Right forelimb (tissue), 1 donor: ENCODE data around the gene DTNA.
"Not testable (repeated sequence)": the region's sequence is repeated elsewhere in the genome, so short reads cannot be mapped to it uniquely, and the experiment has no call there.

Experiments used
- DNase-seq: peaks from one replicate; pipeline ENCODE4 v3.0.0-alpha.2; 2018

The DTNA gene

DNA sequence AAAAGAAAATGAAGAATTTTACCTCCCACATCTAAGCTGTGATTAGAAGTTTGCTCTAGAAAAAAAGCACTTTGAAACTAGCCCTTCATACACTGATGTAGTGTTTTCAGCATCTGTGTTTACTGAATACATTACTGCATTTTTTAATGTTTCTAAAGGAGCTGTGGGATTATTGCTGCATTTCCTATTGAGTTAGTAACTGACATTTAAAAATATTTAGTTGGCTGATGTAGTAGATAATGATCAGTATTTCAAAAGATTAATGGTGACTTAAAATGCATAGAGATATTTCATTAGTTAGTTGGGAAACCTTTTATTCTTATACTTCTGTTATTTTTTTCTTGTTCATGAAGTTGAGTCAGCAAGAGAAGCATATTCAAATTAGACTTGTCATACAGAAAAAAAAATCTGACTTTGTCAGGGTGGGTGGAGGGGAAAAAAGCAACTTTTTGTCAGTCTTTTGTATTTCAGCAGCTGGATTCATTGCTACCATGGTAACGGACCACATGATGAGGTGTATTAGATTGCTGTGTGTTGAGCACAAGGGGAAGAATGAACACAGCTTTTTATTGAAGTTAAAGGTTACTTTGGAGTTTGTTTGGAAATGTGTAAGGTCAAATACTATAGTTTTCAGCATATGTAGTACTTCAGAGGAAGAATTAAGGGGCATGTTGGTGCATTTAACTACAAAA lies at the start of gene DTNA:
Gene DTNA, plus strand, starts transcription at position 549 of the 692 bp plus-strand sequence. CDS start 45,679 bp downstream, outside the sequence.
- DNase-seq: no peak

DNA sequence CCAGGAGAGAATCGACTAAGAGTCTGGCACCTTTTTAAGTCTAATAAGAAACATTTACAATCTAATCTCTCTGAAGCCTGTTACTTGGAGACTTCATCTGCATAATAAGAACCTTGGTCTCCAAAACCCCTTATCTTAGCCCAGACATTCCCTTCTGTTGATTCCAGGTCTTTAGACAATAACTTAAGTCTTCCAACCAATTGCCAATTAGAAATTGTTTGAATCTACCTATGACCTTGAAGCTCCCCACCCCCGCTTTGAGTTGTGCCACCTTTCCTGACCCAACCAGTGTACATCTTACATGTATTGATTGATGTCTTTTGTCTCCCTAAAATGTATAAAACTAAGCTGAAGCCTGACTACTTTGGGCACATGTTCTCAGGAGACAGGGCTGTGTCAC lies 49.5 kb upstream of the DTNA start:
- no peak for DNase-seq

DNA sequence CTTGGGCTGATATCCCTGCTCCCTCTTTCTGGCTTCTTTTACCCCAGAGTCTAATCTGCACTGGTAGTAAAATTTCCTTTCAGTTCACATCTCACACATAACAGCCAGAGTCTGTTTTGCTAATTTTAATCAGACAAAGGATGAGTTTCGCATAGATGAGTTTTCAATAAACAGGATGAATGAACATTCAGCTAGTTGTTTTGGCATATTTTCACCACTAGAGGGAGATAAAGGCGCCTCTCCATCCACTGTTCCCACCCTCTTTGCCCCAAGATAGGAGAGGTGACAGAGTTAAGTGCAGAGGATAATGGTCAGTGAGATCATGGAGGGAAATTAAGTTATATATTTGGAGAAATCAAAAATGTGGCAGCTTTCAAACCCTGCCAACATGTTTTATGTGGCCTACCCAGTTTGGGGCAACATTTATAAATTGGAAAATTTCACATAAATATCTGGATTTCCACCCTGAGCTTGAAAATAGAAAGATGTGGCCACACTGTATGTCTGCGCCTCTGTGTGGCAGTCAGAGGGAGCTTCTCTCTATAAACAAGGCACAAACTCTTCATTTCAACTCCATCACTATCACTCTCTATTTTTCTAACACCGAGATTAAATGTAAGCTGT lies 48.5 kb upstream of the DTNA start:
- no peak for DNase-seq

DNA sequence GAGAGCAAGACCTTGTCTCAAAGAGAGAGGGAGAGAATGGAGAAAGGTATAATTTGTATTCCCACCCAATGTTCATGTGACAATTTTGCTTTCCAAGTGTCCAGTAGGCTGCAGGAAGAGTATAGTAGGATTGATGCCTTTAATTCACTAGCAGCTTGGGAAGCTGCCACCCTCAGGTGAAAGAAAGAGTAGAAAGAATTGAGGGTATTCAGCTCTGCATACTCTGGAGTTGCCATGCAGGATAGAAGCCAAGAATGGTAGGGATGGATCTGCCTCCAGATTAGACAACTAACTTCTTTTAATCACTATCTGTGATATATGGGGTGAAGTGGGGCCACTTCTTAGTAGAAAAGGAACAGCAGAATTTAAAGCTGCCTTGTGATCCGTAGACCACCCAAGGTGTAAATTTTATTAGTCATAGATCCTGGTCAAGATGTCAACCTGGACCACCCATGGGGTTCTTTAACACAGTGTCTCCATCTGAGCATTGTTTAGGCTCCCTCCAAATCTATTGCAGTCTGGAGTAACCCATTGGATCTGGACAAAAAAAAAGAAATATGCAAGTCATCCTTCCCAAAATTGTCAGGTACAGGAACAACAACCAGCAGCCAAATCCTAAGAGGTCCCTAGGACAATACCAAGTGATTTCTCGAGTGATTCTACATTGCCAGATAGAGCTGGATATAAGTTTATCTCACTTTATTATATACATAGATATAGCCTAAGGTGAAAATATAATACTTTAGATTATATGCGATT lies 33.1 kb upstream of the DTNA start:
- no peak for DNase-seq

DNA sequence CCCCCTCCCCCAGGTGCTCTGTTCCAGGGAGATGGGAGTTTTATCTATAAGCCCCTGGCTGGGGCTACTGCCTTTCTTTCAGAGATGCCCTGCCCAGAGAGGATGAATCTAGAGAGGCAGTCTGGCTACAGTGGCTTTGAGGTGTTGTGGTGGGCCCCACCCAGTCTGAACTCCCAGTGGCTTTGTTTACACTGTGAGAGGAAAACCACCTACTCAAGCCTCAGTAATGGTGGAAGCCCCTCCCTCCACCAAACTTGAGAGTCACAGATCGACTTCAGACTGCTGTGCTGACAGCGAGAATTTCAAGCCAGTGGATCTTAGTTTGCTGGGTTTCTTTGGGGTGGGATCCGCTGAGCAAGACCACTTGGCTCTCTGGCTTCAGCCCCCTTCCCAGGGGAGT lies 20.3 kb upstream of the DTNA start:
- not testable (repeated sequence) for DNase-seq

DNA sequence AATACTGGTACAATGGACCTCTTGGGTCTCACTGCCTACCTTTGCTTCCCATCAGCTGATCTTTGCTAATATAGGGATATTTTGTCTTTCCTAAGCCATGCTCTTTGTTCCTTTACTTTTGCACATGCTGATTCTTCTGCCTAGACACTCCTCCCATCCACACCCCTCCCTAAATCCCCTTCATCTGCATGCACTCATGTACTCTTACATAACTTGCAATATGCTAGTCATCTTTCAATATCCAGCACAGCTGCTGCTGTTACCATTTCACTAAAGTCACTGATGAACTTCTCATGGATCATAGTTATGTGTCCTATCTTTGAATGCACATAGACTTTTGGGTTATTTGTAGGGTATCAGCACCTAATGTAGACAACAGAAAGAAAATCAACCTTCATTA lies 18.5 kb upstream of the DTNA start:
- DNase-seq: no peak

DNA sequence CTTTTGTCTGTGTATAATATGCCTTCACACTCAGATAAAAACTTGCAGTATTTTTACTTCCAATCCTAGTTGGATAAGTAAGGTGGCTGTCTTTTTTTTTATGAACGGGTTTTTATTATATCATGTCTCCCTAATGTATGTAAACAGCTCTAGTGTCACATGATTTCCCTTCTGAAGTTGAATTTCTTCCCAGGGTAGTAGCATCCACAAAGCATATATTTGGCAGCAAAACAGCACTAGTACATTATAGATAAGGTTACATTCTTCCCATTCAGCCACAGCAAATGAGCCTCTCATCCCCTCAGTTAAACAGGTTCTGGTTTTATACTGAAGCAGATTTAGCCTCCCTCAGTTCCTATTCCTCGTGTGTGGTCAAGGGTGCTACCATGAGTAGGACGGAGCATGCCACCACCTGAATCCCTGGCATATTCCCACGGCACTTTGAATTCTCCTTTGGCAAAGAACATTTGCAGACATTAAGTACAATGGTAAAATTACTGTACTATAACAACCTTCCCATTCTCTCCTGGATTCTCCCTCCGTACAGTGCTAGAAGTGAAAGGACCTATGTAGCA lies 15.4 kb upstream of the DTNA start:
- DNase-seq: no peak

DNA sequence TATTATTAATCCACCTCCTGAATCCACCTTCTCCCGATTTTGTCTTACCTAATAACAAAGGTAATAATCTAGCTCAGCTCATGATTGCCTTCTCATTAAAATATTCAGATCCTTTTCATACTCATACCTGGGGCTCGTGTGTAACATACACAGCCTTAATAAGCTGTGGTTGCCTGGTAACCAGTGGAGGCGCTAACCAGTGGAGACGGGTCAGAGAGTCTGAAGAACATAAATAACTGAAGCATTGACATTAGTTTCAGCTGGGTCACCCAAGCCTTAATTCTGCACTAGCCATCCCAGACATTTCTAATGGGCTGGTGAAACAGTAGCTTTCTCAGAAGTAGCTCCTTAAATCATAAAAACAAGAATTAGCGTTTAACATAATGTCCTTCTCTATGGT lies 14.8 kb upstream of the DTNA start:
- DNase-seq: no peak

DNA sequence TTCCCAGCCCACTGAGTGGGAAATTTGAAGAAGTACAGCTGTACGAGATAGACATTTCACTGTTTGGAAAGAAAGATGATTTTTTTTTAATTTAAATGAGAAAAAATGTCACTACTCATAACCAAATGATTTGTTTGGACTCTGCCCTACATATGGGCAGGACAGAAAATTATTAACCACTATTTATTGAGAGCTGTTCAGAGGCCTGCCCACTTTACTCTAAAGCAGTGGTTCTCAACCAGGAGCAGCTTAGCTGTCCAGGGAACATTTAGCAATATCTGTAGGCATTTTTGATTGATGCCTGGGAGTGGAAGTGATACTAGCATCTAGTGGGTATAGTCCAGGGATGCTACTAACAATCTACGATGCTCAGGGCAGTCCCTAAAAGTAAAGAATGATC lies 13.4 kb upstream of the DTNA start:
- no peak for DNase-seq

DNA sequence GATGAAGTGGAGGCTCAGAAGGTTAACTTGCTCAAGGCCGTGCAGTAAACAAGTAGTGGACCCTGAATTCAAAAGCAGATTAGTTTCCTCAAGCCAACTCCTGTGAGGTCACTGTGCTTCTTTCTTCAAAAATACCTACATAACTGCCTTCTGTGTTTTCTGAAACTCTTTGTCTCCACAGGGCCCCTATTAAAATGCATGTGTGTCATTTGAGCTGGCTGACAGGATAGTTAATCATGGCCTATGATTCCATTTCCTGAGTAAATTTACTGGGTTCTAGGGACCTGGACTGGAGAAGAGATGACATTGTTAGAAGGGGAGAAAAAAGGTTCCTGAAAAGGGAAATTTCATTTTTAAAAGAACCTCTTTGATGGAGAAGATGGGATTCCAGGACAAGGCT lies 12.9 kb upstream of the DTNA start:
- no peak for DNase-seq

DNA sequence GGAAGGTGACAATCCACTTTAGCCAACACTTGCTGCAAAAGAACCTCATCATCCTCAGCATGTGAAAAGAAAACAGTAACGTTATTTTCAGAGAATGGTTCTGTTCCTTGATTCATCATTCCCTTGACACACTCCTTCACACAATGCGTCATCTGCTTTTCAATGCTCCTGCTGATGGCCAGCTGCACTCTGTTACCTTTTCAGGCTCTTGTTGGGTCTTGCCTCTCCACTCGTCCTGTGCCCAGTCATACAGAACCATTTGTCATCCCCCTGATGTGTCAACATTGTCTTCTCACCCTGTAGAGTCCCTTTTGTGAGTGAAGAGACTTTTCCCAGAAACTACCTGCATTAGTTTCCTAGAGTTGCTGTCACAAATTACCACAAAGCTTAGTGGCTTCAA lies 12.2 kb upstream of the DTNA start:
- no peak for DNase-seq

DNA sequence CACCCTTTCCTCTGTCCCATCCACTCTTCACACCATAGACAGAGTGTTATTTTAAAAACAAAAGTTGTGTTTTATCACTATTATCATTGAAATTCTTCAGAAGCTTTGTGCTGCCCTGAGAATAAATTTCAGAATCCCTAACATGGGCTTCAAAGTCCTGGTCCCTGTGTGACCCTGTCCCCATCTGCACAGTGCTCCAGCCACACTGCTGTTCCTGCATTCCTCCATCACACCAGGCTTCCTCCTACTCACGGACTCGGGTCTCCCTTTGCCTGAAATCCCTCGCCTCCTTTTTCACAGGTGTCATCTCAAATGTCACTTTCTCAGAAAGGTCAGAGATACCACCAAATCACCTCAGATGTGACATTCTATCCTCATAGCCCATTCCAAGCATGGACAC lies 8.2 kb upstream of the DTNA start:
- DNase-seq: no peak

DNA sequence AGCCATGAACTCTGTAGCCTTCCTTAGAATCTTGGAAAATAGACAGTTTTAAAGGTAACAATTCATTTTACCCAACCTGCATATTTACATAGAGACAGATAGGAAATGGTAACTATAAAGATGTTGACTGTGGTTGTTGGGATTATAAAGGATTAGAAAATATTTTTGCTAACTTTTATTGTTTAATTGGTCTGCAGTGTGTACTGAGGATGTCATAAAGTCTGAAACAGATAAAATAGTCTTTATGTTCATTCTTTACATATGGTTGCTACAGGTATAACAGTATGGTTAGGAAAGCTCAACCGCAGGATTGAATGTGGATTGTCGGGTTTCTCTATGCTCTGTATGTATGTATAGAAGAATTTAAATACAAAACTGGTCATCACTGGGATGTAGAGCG lies 7.3 kb upstream of the DTNA start:
- no peak for DNase-seq

DNA sequence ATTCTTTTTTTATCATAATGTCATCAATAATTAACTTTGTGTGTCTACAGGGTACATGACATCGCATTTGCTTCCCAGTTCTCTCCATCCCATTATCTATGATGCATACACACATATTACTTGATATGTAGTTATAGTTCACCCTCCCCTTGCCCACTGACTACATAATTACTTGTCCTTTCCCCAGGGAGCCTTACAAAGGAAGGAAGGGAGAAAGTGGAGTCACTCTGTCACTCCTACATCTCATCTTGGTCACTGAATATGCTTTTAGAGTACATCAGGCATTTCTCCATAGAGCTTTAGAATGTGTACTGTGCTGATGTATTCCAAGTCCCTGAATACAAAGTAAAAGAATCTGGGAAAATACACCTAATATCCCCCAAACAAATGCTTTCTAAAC lies 6.0 kb upstream of the DTNA start:
- no peak for DNase-seq

DNA sequence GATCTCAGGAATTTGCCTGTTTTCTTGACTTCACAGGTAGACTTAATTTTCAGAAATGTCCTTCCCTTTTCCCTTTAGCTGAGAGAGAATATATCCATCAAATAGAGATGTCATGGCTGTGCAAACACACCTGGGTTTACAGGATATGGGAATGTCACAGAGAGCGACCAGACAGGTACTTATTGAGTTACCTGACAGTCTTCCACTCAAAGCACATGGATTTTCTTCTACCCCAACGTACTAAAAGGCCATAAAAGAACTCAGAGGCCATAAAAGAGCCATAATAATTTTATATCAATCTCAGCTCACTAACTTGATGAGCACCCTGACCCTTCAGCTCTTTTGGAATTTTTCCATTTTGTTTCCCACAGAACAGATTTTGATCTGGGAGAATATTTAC lies 5.3 kb upstream of the DTNA start:
- no peak for DNase-seq

DNA sequence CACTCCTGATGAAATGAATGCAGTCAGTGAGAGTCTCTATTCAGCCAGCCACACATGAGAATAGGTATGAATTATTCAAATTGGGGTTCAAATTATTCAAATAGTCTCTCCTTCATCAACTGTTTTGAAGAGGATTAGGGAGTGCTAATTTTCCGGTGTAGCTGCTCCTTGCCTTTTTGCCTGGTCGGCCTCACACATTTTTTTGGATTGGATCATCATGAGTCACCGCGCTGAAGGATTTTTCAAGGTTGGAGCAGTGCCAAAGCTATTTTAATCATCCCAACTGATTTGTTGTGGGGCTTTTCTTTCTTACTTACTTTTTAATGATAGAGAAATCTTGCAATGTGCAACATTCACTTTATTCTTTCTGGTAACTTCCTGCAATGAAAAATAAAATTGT lies 2.4 kb upstream of the DTNA start:
- no peak for DNase-seq

DNA sequence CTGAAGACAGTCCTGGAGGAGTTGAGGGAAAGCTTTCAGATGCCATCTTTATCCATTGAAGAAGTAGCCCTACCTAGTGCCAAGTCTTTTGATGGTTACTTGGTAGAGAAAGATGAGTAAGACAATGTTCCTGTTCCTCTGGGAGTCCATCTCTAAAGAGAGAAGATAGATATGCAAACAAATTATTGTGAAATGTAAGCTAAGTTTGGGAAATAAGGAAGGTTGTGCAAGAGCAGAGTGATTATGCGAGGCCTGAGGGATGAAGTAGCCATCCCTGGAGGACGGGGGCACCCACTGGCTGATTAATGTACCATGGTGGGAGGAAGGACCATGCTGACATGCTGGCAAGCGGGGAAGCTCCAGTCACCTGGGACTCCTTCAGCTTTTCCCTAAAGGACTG lies 994 bp upstream of the DTNA start:
- no peak for DNase-seq

DNA sequence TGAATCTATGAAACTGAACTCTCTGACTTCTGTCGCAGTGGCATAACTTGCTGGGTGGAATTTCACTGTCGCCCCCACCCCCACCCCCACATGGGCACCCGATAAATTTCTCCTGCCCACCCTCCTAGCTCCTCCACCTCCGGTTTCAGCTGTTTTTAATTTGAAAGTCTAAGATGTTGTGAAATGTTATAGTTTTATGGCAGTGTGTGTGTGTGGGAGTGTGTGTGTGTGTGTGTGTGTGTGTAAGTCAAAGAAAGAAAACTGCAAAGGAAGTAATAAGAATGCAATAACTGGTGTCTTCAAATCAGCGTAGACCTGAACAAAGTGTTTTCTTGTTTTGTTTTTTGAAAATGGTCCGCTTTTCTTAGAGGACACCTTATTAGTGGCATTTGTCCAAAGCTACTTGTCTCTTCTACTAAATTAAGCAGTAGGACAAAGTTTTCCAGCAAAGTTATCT lies 388 bp downstream of the DTNA start:
- DNase-seq: peak; percentile 59

DNA sequence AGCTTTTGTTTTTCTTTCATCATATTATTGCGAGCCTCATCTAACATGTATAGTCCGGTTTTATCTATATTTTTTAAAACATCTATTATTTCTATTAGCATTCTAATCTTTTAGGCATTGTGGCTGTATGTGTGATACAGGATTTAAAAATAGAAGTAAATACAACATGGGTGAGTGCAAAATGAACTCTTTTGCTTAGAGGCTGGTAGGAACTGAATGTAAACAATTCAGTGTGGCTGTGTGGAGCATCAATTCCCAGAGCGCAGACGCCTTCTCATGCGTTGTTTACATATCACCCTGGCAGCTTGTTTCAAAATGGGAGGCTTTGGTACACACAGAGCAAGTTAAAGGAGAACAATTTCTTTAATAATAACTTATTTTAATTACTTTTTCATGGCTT lies 836 bp downstream of the DTNA start:
- DNase-seq: no peak

DNA sequence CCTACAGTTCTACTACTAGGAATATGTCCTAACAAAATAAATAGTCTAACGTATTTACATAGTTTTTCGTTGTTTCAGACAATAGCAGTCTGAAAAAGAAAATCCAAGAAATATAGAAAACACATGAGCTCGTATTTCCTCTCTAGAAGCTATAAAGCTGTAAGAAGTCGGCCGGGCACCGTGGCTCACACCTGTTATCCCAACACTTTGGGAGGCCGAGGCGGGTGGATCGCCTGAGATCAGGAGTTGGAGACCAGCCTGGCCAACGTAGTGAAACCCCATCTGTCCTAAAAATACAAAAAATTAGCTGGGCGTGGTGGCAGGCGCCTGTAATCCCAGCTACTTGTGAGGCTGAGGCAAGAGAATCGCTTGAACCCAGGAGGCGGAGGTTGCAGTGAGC lies 6.0 kb downstream of the DTNA start:
- not testable (repeated sequence) for DNase-seq

DNA sequence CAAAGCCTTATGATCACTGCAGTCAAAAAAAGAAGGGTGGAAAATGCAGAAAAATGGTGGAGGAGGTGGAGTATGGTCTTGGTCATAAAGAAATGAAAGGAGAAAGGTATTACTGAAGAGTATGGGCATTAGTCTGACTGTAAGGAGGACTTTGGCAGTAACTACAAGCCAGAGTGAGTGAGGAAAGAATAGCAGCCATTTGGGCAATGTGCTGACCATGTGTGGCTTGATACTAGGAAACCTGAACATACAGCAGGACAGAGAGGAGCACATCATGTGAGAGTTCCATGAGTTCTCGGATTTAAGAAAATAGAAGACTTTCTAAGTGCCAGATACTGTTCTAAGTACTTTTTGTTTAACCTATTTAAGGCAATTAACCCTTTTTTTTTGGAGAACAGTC lies 8.5 kb downstream of the DTNA start:
- DNase-seq: no peak

DNA sequence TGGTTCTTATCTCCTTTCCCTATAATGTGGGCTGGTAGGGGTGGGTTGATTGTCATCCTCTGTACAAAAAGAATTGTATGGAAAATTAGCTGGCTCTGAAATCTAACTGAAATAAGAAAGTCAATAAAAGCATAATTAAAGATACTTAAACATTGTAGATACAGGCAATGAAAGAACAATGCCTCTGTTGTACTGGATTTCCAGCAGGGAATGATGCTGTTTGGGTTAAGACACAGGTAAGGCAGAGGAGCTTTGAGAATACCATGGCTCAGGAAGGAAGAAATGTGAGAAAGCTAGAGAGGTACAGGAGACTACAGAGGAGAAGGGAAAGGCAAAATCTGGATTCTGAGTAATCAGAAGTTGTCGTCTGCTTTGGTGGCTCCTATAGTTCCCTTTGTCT lies 10.1 kb downstream of the DTNA start:
- no peak for DNase-seq

DNA sequence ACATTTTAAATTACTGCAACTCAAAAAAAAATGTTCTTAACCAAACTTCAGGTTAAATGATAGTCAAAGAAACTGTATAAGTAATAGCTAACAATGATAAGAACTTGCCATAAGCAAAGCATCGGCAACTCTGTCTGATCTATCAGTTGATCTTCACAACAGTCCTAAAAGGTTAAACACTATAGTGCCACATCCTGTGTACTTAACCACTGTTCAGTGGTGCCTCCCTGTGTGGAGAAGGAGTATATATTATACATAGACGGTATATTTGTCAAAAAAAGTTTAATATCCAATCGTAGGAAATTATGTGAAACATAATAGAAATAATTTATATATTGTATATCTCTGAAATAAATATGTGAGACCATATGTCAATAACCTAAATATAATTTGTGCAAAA lies 13.0 kb downstream of the DTNA start:
- DNase-seq: no peak

DNA sequence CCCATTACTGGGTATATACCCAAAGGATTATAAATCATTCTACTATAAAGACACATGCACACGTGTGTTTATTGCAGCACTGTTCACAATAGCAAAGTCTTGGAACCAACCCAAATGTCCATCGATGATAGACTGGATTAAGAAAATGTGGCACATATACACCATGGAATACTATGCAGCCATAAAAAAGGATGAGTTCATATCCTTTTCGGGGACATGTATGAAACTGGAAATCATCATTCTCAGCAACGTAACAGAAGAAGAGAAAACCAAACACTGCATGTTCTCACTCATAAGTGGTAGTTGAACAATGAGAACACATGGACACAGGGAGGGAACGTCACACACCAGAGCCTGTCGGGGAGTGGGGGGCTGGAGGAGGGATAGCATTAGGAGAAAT lies 15.6 kb downstream of the DTNA start:
- not testable (repeated sequence) for DNase-seq
